Measurements from ENCODE around the gene EPB41L1. TPM values are rescaled to one million over a fixed set of nuclear protein-coding genes. Genes with fewer than 3 reads are reported as not detected.

Gene EPB41L1
- polyA plus RNA-seq, 1 donor (not counting 4 experiments of a cell fraction or from before 2014, with no cell fraction given) = 1.2 TPM

GRCh38 chr20:36248836-36249235 lies 94.3 kb downstream of the EPB41L1 start:
- Histone ChIP-seq H3K27ac (ENCODE audit: control insufficient read depth, insufficient read depth, low read length) (no peak overlapping the region), H3K4me2 (ENCODE audit: control insufficient read depth, extremely low read depth, insufficient read depth, low read depth, low read length) (no peak overlapping the region), H2AFZ (ENCODE audit: control insufficient read depth, low read length) (no peak overlapping the region), H3K9me1 (ENCODE audit: control insufficient read depth, extremely low read depth, insufficient read depth, low read length) (no peaks in the 10 kb centered on the region), H3K9me3 (ENCODE audit: control insufficient read depth, low read depth, low read length) (no peaks in the 10 kb centered on the region), H3K79me2 (ENCODE audit: control insufficient read depth, insufficient read depth, low read length) (peaks cover 21% of the 10 kb centered on the region), H3K27me3 (ENCODE audit: control insufficient read depth, extremely low read depth, insufficient read depth, low read length) (no peaks in the 10 kb centered on the region), H3K9ac (ENCODE audit: control insufficient read depth, extremely low read depth, insufficient read depth, low read length) (no peak overlapping the region), H3K4me1 (ENCODE audit: control insufficient read depth, extremely low read depth, insufficient read depth, low read length) (peaks cover 25% of the 10 kb centered on the region), H4K20me1 (ENCODE audit: control insufficient read depth, extremely low read depth, insufficient read depth, low read length) (no peaks in the 10 kb centered on the region), H3K4me3 (ENCODE audit: control insufficient read depth in 2 of 3, extremely low read depth in 1 of 3, insufficient read depth in 2 of 3, low read depth in 1 of 3, low read length in 3 of 3) (no peak overlapping the region), H3K36me3 (ENCODE audit: control insufficient read depth in 2 of 2, extremely low read depth in 1 of 2, insufficient read depth in 2 of 2, low read length in 2 of 2) (peaks cover 22 to 25% of the 10 kb centered on the region in 2 experiments)
- no peak for TF ChIP-seq CTCF (optimal IDR thresholded peaks at IDR 0.05 in 1 of 3, IDR thresholded peaks at IDR 0.05 in 1 of 3, conservative IDR thresholded peaks at IDR 0.05 in 1 of 3; ENCODE audit: extremely low read depth in 1 of 3, insufficient read depth in 2 of 3, low read length in 3 of 3)
- no peak for TF ChIP-seq EZH2 (IDR thresholded peaks at IDR 0.05; ENCODE audit: low read length)
- dilution Hi-C loops (cut with MboI; ENCODE audit: extremely low pct_ligation_motif_present, low sequenced_read_pairs) = no loop called here
- DNase-seq (ENCODE audit: low read depth, low spot score) (no peak), FAIRE-seq (no peak)

- DNase-seq (ENCODE audit: low read depth, low spot score) (no peak), FAIRE-seq (no peak)
- peaks cover 19 to 21% of the 10 kb centered on the region in 2 experiments for H3K36me3 ChIP-seq (ENCODE audit: control insufficient read depth in 2 of 2, extremely low read depth in 1 of 2, insufficient read depth in 2 of 2, low read length in 2 of 2)
- peaks cover 25% of the 10 kb centered on the region for H3K4me1 ChIP-seq (ENCODE audit: control insufficient read depth, extremely low read depth, insufficient read depth, low read length)
- TF ChIP-seq CTCF (optimal IDR thresholded peaks at IDR 0.05 in 1 of 3, IDR thresholded peaks at IDR 0.05 in 1 of 3, conservative IDR thresholded peaks at IDR 0.05 in 1 of 3; ENCODE audit: extremely low read depth in 1 of 3, insufficient read depth in 2 of 3, low read length in 3 of 3) (no peak), EZH2 (IDR thresholded peaks at IDR 0.05; ENCODE audit: low read length) (no peak)
- H2AFZ ChIP-seq (ENCODE audit: control insufficient read depth, low read length) = no peak overlapping the region
- no peak overlapping the region for H3K27ac ChIP-seq (ENCODE audit: control insufficient read depth, insufficient read depth, low read length)
- no peaks in the 10 kb centered on the region for H3K9me3 ChIP-seq (ENCODE audit: control insufficient read depth, low read depth, low read length)
- H3K27me3 ChIP-seq (ENCODE audit: control insufficient read depth, extremely low read depth, insufficient read depth, low read length) = no peaks in the 10 kb centered on the region
- H3K4me2 ChIP-seq (ENCODE audit: control insufficient read depth, extremely low read depth, insufficient read depth, low read depth, low read length) = no peak overlapping the region
- no peak overlapping the region for H3K4me3 ChIP-seq (ENCODE audit: control insufficient read depth in 2 of 3, extremely low read depth in 1 of 3, insufficient read depth in 2 of 3, low read depth in 1 of 3, low read length in 3 of 3)
- H4K20me1 ChIP-seq (ENCODE audit: control insufficient read depth, extremely low read depth, insufficient read depth, low read length) = no peaks in the 10 kb centered on the region
- H3K79me2 ChIP-seq (ENCODE audit: control insufficient read depth, insufficient read depth, low read length) = peaks cover 25% of the 10 kb centered on the region
- H3K9ac ChIP-seq (ENCODE audit: control insufficient read depth, extremely low read depth, insufficient read depth, low read length) = no peak overlapping the region
- H3K9me1 ChIP-seq (ENCODE audit: control insufficient read depth, extremely low read depth, insufficient read depth, low read length) = no peaks in the 10 kb centered on the region
- dilution Hi-C loops (cut with MboI; ENCODE audit: extremely low pct_ligation_motif_present, low sequenced_read_pairs) = no loop called here
Observed at GRCh38 chr20:36249450-36249849, 94.9 kb downstream of the EPB41L1 start.
